GM21515 (cell line): ENCODE results near the gene KAZN.

Experiments
- ATAC-seq: cut with Tn5 transposase; IDR thresholded peaks from one replicate; pipeline ENCODE4 v1.9.1; 2021; ENCODE audit not compliant: unreplicated experiment

KAZN gene

DNA sequence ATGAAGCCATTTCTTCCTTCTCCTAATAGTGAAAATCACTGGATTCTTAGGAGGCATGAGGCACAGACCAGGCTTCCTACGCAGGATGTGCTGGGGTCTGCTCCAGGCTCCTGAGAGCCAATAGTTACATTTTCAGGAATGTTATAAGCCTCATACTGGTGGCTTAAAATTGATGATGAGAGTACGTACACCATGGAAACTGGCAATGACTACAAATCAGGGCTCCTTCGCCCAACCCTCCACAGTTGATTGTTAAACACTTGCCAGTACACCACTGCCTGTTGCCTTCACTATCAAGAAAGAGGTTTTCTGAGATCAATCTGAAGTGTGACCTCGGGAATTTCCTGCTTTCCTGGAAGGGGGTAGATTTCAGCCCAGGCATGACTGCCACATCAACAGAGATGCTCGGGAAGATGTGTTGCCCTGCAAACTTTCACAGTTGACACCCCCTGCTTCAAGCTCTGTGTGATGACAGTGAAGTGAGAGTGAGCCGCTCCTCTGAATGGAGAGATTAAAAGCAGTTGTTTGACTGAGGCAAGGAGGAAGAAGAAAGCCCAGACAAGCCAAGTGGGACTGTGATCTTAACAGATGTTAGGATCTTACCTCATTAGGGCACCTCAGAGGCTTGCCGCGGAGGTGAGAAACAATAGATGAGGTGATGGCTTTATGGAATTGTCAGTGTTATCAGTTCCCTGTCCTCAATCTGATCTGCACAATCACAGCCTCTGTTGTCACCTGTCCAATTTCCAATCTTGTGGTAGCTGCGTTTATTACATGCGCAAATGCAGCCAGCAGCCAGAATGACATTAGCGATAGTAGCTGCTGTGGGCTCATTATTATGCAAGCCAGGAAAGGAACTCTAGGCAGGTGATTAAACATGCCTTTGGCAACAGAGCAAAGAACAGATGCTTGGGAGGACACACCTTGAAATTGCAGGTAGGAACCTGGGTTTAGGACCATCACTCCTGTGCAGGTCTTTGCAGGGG, 277.3 kb downstream of the KAZN start:
- ATAC-seq, result no peak

DNA sequence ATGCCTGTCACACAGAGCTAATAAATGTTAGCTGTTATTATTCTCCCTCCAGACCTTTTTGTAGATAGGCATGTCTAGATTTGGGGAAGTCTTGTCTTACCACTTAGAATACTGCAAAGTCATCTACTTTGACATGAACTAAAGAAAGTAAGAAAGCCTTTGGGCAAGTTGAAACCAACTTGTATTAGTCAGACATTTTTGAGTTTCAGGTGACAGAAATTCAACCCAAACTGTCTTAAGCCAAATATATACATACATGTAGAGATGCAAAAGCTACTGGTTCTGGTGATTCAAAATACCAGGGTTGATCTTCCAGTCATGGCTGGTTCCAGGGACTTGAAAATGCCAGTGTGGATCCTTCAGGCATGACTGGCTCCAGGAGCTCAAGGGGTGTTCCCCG, 278.3 kb downstream of the KAZN start:
- no peak for ATAC-seq

DNA sequence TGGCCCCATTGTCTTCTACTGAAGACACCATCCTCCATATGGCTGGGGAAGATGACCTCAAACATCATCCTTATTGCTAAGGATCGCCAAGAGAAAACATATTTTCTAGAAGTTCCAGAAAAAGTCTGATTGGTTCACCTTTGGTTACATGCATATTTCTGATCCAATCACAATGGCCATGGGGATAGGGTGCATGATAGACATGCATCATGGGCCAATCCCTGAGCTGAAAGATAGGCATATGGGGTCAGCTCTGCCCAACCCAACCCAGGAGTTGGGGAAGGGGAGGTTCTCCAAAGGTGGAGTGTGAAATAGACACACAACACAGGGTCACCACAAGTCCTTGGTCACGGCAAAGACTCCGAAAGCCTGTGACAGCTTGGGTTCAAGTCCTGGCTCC, 278.7 kb downstream of the KAZN start:
- no peak for ATAC-seq

DNA sequence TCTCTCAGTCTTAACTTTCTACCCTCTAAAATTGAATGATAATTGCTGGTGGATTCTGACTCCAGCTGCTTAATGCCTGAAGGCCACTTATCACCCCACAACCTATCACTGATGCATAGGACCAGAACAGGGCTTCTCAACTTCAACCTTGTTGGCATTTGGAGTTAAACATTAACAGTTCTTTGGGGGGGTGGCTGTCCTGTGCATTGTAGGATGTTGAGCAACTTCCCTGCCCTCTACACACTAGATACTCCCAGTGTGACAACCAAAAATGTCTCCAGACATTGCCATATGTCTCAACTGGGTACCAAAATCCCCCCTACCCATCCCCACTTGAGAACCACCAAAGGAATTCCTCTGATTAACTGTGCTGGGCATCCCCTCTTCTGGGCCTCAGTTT, 279.6 kb downstream of the KAZN start:
- ATAC-seq, result no peak

DNA sequence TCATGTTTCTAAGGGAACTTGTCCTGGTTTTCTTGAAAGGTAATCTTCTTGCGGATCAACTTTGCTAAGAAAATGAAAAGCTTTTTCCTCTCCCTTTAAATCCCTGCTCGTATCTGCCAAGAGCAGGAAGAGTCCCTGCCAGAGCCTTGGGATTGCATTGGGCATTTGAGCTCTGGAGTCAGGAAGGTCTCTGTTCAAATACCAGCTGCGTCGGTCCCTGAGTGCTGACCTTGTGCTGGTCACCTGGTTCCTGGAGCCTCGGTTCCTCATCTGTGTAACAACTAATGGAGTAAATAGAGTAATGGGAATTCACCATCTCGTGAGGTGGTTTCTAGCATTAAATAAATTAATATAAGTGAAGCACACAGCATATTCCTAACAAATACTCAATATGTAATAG, 280.5 kb downstream of the KAZN start:
- ATAC-seq, result no peak

DNA sequence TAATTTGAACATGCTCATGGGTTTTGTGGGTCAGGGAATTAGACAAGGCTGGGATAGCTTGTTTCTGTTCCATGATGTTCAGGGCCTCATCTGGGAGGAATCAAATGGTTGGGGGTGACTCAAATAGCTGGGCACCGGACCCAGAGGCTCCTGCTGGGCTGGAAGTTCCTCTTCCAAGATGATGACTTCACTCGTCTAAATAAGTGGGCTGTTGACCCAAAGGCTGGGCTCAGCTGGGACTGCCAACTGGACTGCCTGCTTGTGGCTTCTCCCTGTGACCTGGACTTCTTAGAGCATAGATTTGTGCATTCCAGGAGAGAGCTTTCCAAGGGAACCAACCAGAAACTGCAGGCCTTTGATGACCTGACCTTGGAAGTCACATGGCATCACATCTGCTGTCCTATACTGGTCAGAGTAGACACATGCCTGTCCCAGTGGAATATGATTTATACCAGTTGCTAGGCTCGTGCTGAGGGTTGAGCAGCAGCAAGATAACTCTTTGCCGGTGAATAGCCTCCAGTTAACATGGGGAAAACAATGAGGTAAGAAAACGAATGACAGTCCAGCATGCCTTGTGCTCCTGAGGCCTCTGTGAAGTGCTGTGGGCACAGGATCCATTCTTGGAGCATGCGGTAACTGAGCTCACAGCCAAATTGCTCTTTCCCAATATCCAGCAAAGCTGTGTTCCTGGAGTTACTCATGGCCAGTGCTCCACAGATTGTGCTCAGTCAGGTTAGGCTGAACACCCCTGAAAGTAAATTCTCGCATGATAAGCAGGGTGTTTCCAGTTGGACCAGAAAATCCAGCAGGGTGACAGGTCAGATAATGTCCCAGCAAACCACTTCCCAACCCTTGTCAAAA, 282.2 kb downstream of the KAZN start:
- ATAC-seq, result no peak

DNA sequence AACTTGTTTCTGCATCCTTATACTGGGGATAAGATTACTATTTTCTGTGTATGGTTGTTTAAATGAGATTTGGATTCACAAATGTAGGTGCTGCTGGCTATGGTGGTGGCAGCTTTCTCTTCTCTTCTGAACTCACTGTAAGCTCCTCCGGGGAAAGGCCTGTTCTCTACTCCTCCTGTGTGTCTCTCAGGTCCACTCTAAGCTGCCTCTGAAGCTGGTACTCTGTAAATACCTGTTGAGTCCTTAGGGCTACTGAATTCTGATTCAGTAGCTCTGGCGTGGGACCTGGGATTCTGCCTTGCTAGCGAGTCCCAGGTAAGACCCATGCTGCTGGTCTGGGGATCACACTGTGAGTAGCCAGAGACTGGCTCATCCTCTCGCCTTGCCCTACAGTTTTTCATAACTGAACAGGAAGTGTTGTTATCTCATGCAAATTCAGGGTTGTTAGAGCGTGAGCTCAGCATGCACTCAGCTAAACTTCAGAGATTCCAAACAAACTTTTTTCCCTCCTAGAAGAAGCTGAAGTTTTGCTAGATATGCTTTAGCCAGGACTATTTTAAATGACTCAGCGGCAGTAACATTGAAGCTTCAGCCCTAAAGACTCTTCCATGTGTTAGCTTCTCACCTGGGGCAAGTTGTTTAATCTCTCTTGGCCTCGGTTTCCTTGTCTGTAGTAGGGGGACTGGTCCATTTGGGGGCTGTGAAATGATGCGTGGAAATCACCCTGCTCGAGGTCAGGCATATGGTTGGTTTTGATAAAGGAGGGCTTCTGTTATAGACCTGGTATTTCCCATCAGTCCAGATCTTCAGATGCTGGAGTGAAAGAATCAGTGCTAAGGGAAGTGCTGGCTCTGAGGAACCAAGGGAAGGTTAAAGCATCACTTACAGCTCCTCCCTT, 283.5 kb downstream of the KAZN start:
- ATAC-seq, result peak; percentile 78

DNA sequence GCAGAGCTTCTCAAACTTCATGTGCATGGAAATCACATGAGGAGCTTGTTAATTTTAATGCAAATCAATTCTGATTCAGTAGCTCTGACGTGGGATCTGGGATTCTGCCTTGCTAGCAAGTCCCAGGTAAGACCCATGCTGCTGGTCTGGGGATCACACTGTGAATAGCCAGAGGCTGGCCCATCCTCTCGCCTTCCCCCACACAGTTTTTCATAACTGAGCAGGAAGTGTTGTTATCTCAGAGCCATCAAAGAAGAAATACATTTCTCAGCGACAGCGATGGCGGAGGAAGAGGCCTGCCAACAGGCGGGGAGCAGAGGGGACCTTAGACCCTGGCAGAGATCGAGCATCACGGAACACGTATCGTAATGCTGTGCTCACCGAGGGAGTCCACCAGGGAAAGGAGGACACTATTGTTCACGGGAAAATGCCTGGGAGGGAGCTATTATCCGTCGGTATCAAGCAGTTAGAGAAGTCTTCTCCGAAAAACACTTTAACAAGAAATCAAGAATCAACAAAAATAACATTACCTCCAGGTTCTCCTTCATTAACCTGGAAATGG, 286.2 kb downstream of the KAZN start:
- ATAC-seq, result no peak

DNA sequence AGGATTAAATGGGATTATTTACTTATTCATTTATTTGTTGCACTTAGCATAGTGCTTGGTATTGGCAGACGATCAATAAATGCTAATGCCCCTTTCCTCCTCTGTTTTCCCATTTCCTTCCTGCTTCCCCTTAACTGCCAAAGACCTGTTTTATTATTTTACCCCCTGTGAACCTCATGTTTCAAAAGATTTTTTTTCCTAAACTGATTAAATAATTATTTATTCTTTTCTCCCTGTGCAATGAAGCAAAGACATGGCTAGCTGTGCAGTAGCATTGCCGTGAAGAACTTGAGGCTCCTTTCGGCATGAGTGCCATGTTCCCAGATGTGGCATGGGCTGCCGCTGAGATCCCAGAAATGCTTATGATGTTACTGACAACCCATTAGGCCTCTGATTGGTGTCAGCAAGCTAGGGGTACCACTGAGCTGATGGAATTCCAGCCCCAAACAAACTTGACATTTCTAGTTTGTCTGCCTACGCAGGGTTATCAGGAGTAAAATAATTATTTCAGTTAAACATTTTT, 288.6 kb downstream of the KAZN start:
- no peak for ATAC-seq

DNA sequence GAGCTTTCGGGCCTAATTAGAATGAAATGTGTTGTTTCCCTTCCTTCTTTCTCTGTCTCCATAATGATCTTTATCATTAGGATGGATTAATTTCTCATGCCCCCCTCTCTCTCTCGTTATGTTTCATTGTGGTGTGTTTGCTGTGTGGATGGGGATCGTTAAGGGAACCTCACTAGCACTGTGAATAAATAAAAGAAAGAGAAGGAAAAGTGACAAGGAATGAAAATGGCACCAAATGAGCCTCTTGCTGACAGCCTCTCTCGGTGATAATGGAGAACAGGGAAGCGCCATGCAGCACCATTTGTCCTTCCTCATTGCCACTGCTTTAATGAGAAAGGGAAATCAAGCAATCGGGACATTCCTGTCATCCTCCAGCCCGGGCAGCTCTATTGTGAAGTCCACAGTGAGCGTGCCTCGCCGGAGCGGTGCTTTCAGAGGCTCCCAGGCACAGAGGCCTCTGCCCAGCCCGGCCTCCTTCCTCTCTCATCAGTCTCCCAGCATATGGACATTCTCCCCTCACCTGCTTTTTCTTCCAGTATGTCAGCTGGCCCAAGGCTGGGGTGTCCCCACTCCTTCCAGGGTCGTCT, 289.4 kb downstream of the KAZN start:
- ATAC-seq, result no peak

DNA sequence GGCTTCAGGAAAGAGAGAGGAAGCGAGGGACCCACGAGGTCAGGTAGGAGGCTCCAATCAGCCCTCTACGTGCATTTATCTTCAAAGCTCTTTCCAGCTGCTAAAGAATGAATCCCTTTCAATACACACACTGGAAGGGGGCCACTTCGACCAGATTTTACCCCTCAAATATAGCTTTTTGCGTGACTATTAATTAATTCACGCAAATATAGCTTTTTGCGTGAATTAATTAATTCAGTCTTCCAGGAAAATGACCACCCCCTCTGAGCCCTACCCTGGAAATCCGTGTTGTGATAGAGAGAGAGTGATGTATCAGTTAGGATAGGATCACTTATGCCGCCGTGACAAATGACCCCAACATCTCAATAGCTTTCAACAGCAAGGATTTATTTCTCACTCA, 289.9 kb downstream of the KAZN start:
- no peak for ATAC-seq

DNA sequence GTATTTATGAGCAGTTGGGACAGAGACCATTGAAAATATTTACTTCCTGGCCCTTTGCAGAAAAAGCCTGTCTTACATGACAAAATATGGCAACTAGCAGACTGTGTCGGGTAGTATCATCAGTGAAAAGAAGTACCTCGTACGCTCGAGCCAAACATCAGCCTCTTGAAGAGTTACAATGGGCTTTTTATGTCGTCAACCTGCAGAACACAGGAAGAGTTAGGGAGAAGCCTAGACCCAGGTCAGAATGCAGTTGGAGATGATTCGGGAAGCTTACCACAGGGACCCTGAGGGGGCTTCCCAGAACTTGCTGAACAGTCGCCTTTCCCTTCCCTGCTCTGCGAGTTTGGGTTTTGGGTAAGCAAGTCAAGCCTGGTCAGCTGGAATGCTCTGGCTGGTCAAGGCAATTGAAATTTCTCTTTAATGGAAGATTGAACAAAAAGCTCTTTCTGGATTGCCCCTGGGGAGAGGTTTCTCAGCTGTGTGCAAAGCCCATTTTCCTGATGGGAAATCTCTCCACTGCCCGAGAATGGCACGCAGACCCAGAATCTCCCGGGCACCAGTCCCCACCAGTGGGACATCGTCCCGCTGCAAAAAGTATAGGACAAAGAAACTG, 291.4 kb downstream of the KAZN start:
- no peak for ATAC-seq

DNA sequence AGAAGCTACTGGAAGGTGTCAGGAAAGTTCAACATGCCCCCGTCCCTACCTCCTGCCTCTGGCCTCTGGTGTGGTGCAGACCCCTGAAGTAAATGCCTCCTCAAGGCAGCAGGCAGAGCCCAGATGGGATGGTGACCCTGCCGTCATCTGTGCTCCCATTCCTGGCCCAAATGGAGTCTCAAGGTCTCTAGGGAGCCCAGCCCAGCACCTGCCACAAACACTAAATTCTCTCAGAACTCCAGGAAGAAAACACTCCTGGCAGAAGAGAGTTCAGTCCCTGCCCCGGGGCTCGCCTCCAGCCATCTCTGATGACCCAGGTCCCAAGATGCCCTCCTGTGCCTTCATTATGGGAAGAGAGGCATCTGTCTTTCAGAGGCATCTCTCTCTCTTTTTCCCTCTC, 293.5 kb downstream of the KAZN start:
- no peak for ATAC-seq

DNA sequence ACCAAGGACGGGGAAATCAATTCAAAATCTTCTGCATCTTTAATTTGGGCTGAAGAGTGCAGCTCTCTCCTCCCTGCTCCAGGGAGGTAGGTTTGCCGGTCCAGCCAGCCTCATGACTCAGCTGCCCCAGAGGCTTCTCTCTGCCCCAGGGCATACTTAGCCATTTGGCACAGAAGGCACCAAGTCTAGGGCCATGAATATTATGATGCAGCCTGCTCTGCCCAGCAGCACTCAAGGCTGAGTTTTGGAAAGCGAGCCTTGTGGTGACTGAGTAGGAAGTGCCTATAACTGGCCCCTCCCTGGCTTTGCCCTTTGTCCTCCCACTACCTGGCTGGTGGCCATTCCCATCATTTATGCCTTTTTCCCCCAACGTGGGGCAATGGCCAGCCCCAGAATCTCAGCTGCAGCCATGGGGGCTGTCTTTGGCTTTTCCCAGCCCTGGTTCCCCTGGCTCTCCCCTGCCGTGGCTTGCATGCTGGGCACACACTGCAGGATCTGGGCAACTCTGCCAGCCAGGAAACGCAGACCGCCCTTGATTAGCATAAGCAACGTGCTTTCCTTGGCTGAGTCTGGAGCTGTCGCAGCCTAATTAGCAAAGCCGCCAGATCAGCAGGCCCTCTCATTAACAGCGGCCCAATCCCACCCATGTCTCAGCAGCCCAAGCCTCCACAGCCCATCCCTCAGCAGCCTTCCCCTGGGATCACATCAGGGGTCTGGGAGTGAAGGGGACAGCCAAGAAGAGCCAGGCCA, 296.5 kb downstream of the KAZN start:
- no peak for ATAC-seq

DNA sequence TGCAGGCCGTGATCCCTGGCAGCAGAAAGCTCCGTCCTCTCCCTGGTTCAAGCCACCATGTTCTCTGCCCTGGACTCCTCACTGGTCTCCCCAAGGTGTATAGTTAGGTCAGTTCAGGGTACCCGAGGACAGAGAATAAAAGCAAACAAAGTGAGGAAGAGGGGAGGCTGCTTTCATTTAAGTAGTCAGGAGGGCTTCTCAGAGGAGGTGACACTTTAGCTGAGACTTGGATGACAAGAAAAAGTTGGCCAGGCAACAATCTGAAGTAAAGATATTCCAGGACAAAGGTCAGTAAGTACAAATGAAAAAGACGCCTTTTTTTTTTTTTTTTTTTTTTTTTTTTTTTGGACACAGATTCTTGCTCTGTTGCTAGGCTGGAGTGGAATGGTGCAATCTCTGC, 297.2 kb downstream of the KAZN start:
- ATAC-seq, result no peak

DNA sequence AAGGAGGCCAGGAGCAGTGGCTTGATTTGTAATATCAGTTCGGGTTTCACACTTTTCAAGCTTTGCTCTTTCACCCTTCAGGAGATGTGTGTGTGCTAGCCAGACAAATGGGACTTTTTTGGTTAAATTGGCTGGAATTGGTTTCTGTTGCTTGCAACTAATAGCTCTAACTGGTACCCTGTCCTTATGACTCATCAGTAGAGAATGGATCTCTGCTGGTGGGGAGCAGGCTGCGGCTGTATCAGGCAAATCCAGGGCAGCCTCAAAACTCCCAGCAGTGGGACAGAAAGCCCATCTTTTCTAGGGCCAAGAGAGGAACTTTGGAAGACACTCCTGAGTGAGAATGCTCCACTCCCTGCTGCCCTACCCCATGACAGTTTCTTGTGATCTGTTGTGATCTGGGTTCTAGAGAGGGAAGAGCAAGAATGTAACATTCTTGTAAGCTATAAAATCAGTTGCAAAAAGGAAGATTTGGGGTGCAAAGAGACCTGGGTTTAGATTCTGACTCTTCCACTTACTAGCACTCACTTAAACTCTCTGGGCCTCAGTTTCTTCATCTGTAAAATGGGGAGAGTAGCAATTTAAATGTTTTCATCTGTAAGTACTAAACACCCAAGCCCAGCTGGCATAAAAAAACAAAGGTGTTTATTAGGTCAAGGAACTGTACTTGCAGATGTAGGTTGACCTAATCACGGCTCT, 298.0 kb downstream of the KAZN start:
- ATAC-seq, result no peak

DNA sequence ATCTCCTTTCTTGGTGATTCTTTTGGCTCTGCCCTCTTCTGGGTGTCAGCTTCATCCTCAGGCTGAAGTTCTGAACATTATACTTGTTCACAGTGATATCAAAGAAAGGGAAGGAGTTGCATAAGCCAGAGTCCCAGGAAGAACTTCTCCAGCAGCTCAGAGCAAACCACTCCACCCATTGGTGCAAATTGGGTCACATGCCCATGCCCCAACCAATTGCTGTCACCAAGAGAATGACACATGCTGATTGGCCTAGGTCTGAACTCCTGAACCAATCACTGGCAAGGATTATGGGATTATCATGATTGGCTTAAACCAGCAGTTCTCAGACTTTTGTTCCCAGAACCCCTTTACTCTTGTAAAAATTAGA, 298.6 kb downstream of the KAZN start:
- no peak for ATAC-seq

DNA sequence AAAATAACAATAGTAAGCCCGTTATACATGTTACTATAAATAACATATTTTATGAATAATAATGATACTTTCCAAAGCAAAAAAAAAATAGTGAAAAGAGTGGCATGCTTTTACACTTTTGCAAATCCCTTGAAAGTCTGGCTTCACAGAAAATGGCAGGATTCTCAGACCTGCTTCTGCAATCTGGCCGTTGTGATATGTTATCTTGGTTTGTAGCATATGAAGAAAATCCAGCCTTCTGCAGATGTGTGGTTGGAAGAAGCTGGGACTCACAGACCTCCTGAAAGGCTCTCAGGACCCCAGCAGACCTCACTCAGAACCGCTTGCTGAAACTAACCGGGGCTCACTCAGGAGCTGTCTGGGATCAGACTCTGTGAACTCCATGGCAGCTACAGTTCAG, 299.1 kb downstream of the KAZN start:
- ATAC-seq, result no peak
